Endothelial cell of umbilical vein (primary cell): ENCODE measurements around the gene ADRA2C. TPM values are rescaled to one million over a fixed set of nuclear protein-coding genes. Genes with fewer than 3 reads are reported as not detected.

Source experiments
- BruUV-seq: library from RNA; stranded (reverse); fragments of 400-500 nt; replicated peaks from 2 replicates; lab custom pipeline; 2021; lab: Mats Ljungman, UMichigan
- CTCF ChIA-PET: fragments of 300-600, 350-600 bp; sonication (Branson Sonifier 250); formaldehyde crosslinking; loops from one replicate; lab custom pipeline; 2021; ENCODE audit warnings: antibody characterized with exemption, inconsistent platforms; lab: Charles Lee
- POLR2A ChIA-PET: fragments of 300-600, 350-600 bp; sonication (Branson Sonifier 250); formaldehyde crosslinking; loops from one replicate; lab custom pipeline; 2021; ENCODE audit warnings: antibody characterized with exemption, inconsistent platforms; lab: Charles Lee
- DNase-seq: peaks from one replicate; pipeline ENCODE4 v3.0.0-alpha.2; 2011; ENCODE audit warnings: low read depth, low spot score
- FAIRE-seq: peaks from 2 replicates; lab custom pipeline; 2011; peaks lifted over from hg19 to GRCh38; lab: Jason Lieb, UNC
- H2AFZ ChIP-seq: 2 replicates; pipeline ENCODE4 v1.6.0; 2012; ENCODE audit warnings: low read depth, low read length, control low read depth, inconsistent platforms
- H3K27ac ChIP-seq: 2 replicates; pipeline ENCODE4 v1.5.1; 2011; ENCODE audit warnings: low read depth, mild to moderate bottlenecking, control low read depth, low read length, moderate library complexity; ENCODE audit not compliant: insufficient read depth
- H3K27me3 ChIP-seq, 2 experiments: 2 replicates each; pipeline versions ENCODE4 v1.6.0 to v1.6.1; 2011; ENCODE audit warnings: low read length in 2 of 2, mixed read lengths in 1 of 2; ENCODE audit not compliant: control insufficient read depth in 2 of 2, insufficient read depth in 2 of 2
- H3K36me3 ChIP-seq, 2 experiments: 2 replicates in 1 of 2; 3 replicates in 1 of 2; pipeline ENCODE4 v1.5.1; 2011; ENCODE audit warnings: low read length in 2 of 2, mild to moderate bottlenecking in 1 of 2, moderate library complexity in 1 of 2; ENCODE audit not compliant: control insufficient read depth in 2 of 2, insufficient read depth in 2 of 2; ENCODE audit errors: extremely low read depth in 1 of 2
- H3K4me1 ChIP-seq: 3 replicates; pipeline ENCODE4 v1.5.1; 2011; ENCODE audit warnings: mild to moderate bottlenecking, low read length; ENCODE audit not compliant: control insufficient read depth, insufficient read depth; ENCODE audit errors: extremely low read depth
- H3K4me2 ChIP-seq: 2 replicates; pipeline ENCODE4 v1.6.1; 2011; ENCODE audit warnings: low read length, control low read depth, mixed read lengths; ENCODE audit not compliant: insufficient read depth
- H3K4me3 ChIP-seq, 3 experiments: fragments of 200-600 bp in 1 of 3; sonication (generic), shearing (Covaris generic) in 1 of 3; replicated peaks in 1 of 3; 2 replicates each; pipeline ENCODE4 v1.5.1; 2011 to 2016; ENCODE audit warnings: control low read depth in 3 of 3, low read length in 3 of 3, mild to moderate bottlenecking in 2 of 3, inconsistent platforms in 1 of 3, low read depth in 1 of 3, moderate library complexity in 1 of 3; ENCODE audit not compliant: insufficient read depth in 1 of 3
- H3K79me2 ChIP-seq: 2 replicates; pipeline ENCODE4 v1.6.0; 2012; ENCODE audit warnings: low read length, inconsistent platforms; ENCODE audit not compliant: control insufficient read depth, insufficient read depth
- H3K9ac ChIP-seq: replicated peaks from 2 replicates; pipeline ENCODE3; 2011; ENCODE audit warnings: low read length, control low read depth; ENCODE audit not compliant: insufficient read depth; ENCODE audit errors: extremely low read depth
- H3K9me1 ChIP-seq: replicated peaks from 3 replicates; pipeline ENCODE4 v1.6.0; 2011; ENCODE audit warnings: mild to moderate bottlenecking, low read length; ENCODE audit not compliant: control insufficient read depth, insufficient read depth; ENCODE audit errors: extremely low read depth
- H3K9me3 ChIP-seq: replicated peaks from 2 replicates; pipeline ENCODE4 v1.5.1; 2012; ENCODE audit warnings: low read length, inconsistent platforms; ENCODE audit not compliant: control insufficient read depth, insufficient read depth
- H4K20me1 ChIP-seq: replicated peaks from 2 replicates; pipeline ENCODE3; 2011; ENCODE audit warnings: mild to moderate bottlenecking, low read length; ENCODE audit not compliant: control insufficient read depth, insufficient read depth; ENCODE audit errors: extremely low read depth
- CTCF ChIP-seq, 2 donors: IDR thresholded peaks; 1 replicate in 1 of 2; 2 replicates in 1 of 2; pipeline ENCODE4 v1.5.1; 2011; ENCODE audit warnings: low read length in 2 of 2, mild to moderate bottlenecking in 2 of 2, moderate library complexity in 2 of 2, control low read depth in 1 of 2, inconsistent platforms in 1 of 2, low read depth in 1 of 2; ENCODE audit not compliant: insufficient read depth in 1 of 2; ENCODE audit errors: extremely low read depth in 1 of 2
- EZH2 ChIP-seq: IDR thresholded peaks from 2 replicates; pipeline ENCODE4 v1.6.1; 2012; ENCODE audit warnings: borderline replicate concordance, low read depth, mild to moderate bottlenecking, moderate library complexity, low read length, inconsistent platforms; ENCODE audit not compliant: severe bottlenecking
- FOS ChIP-seq: IDR thresholded peaks from 2 replicates; pipeline ENCODE4 v1.6.1; 2011; ENCODE audit warnings: mild to moderate bottlenecking, low read length, moderate library complexity, borderline replicate concordance; ENCODE audit not compliant: insufficient read depth
- GATA2 ChIP-seq: IDR thresholded peaks from 2 replicates; pipeline ENCODE4 v1.7.0; 2011; ENCODE audit warnings: low read depth, mild to moderate bottlenecking, moderate library complexity, mixed read lengths, low read length; ENCODE audit not compliant: insufficient read length, insufficient read depth
- JUN ChIP-seq: IDR thresholded peaks from 2 replicates; pipeline ENCODE4 v1.6.1; 2011; ENCODE audit warnings: borderline replicate concordance, low read depth; ENCODE audit not compliant: insufficient read length, insufficient read depth
- MAX ChIP-seq: IDR thresholded peaks from 2 replicates; pipeline ENCODE4 v1.6.1; 2011; ENCODE audit not compliant: insufficient read depth, insufficient read length
- MYC ChIP-seq: IDR thresholded peaks from one replicate; pipeline ENCODE4 v1.6.1; 2011; ENCODE audit warnings: mild to moderate bottlenecking, low read depth, low read length
- POLR2A ChIP-seq: IDR thresholded peaks from 2 replicates; pipeline ENCODE4 v1.6.1; 2012; ENCODE audit warnings: low read depth, mild to moderate bottlenecking, control low read depth, low read length
- dilution Hi-C: fragments of 300-500 bp; cut with MboI; formaldehyde crosslinking; loops from one replicate; pipeline ENCODE4 v1.15.0; 2019; ENCODE audit warnings: low sequenced_read_pairs; ENCODE audit not compliant: extremely low pct_ligation_motif_present
- intact Hi-C: fragments of 100-400 bp; cut with micrococcal nuclease; formaldehyde crosslinking; loops from one replicate; pipeline ENCODE4 v1.10.0; 2022
- polyA plus RNA-seq, 4 experiments: library from polyadenylated mRNA; depleted of rRNA in 3 of 4; stranded (reverse) in 3 of 4; unstranded in 1 of 4; fragments of >200 nt; gene quantifications; 2 replicates each; pipeline versions ENCODE4 v1.2.1 to v1.2.3, GENCODE V29; 2011 to 2012; ENCODE audit warnings: missing spikeins in 1 of 4
- total RNA-seq: library from RNA; stranded (reverse); gene quantifications from 2 replicates; pipeline ENCODE4 v1.2.3, GENCODE V29; 2021

The ADRA2C gene
- total and polyA plus RNA-seq, 2 donors (not counting 3 experiments of a cell fraction or from before 2014, with no cell fraction given) = 0.03 to 0.40 TPM

- Histone ChIP-seq H3K4me1 (no peaks in the 10 kb centered on the region), H2AFZ (no peak overlapping the region), H4K20me1 (no peaks in the 10 kb centered on the region), H3K4me3 (no peak overlapping the region), H3K27me3 (no peaks in the 10 kb centered on the region), H3K9me1 (no peaks in the 10 kb centered on the region), H3K9ac (no peak overlapping the region), H3K36me3 (no peaks in the 10 kb centered on the region), H3K27ac (no peak overlapping the region), H3K4me2 (no peak overlapping the region), H3K9me3 (no peaks in the 10 kb centered on the region), H3K79me2 (no peaks in the 10 kb centered on the region)
- BruUV-seq = no TSS peak
- intact Hi-C loops = no loop called here
- CTCF ChIA-PET = no interaction called here
- FAIRE-seq (no peak), DNase-seq (no peak)
- dilution Hi-C loops = no loop called here
- TF ChIP-seq MYC = no peak
- TF ChIP-seq MAX = no peak
- no peak for TF ChIP-seq JUN
- no peak for TF ChIP-seq EZH2
- TF ChIP-seq POLR2A = no peak
- TF ChIP-seq CTCF (IDR thresholded peaks at IDR 0.05; ENCODE audit: extremely low read depth in 1 of 2, insufficient read depth in 1 of 2, low read depth in 1 of 2, low read length in 2 of 2) = no peak
- TF ChIP-seq GATA2 = no peak
- TF ChIP-seq FOS = no peak
- POLR2A ChIA-PET = no interaction called here
These were observed 22.1 kb downstream of the ADRA2C start for GRCh38 chr4:3788366-3788660.
